GM12878 (cell line): ENCODE data around the gene PRIM1. TPM values are rescaled to one million over a fixed set of nuclear protein-coding genes. Genes with fewer than 3 reads are reported as not detected.
A peak's percentile ranks its signal among the peaks of the same experiment; 100 is the strongest.

Experiments
- ASH2L ChIP-seq: fragments of 300-600, 200-600 bp; sonication (generic); IDR thresholded peaks from 2 replicates; pipeline ENCODE4 v1.6.1; 2017; ENCODE audit warnings: low read depth, mild to moderate bottlenecking, borderline replicate concordance
- ATF2 ChIP-seq: IDR thresholded peaks from 2 replicates; pipeline ENCODE4 v1.6.1; 2012; ENCODE audit warnings: low read length, inconsistent platforms
- DPF2 ChIP-seq: fragments of 450-650 bp; IDR thresholded peaks from 2 replicates; pipeline ENCODE4 v1.6.1; 2017; ENCODE audit warnings: mild to moderate bottlenecking
- E2F4 ChIP-seq: IDR thresholded peaks from 2 replicates; pipeline ENCODE4 v1.6.1; 2012; ENCODE audit warnings: low read depth, low read length, improper control_type of control experiment
- EP300 ChIP-seq, 2 experiments: fragments of 150-350 bp in 1 of 2; IDR thresholded peaks; 2 replicates each; pipeline ENCODE4 v1.6.1; 2011 to 2012; ENCODE audit warnings: low read depth in 2 of 2, low read length in 2 of 2, borderline replicate concordance in 1 of 2, improper control_type of control experiment in 1 of 2, inconsistent platforms in 1 of 2; ENCODE audit not compliant: control insufficient read depth in 1 of 2
- ESRRA ChIP-seq: IDR thresholded peaks from 2 replicates; pipeline ENCODE4 v1.6.1; 2012; ENCODE audit warnings: mild to moderate bottlenecking, low read length, improper control_type of control experiment
- EZH2 ChIP-seq: IDR thresholded peaks from 2 replicates; pipeline ENCODE4 v1.6.1; 2012; ENCODE audit warnings: low read depth, mild to moderate bottlenecking, control low read depth, inconsistent platforms, low read length, borderline replicate concordance; ENCODE audit not compliant: control insufficient read depth
- IRF3 ChIP-seq: fragments of 450-650 bp; IDR thresholded peaks from 2 replicates; pipeline ENCODE4 v1.6.1; 2014; ENCODE audit warnings: mild to moderate bottlenecking
- KLF5 ChIP-seq: fragments of 450-650 bp; IDR thresholded peaks from 2 replicates; pipeline ENCODE4 v1.6.1; 2014; ENCODE audit warnings: mild to moderate bottlenecking; ENCODE audit not compliant: partially characterized antibody
- LARP7 ChIP-seq: fragments of 450-650 bp; IDR thresholded peaks from 2 replicates; pipeline ENCODE4 v1.6.1; 2017; ENCODE audit warnings: mild to moderate bottlenecking
- MEF2A ChIP-seq: IDR thresholded peaks from 2 replicates; pipeline ENCODE4 v1.6.1; 2011; ENCODE audit warnings: low read depth, mild to moderate bottlenecking, low read length, moderate library complexity; ENCODE audit not compliant: insufficient read depth
- MTA2 ChIP-seq: fragments of 450-650 bp; IDR thresholded peaks from 2 replicates; pipeline ENCODE4 v1.6.1; 2016; ENCODE audit warnings: low read depth, mild to moderate bottlenecking, moderate library complexity
- NBN ChIP-seq: fragments of 450-650 bp; IDR thresholded peaks from 2 replicates; pipeline ENCODE4 v1.6.1; 2016
- NRF1 ChIP-seq: conservative IDR thresholded peaks from 2 replicates; pipeline ENCODE4 v1.6.1; 2011; ENCODE audit warnings: mild to moderate bottlenecking, low read depth, low read length, improper control_type of control experiment
- PAX8 ChIP-seq: fragments of 450-650 bp; IDR thresholded peaks from 2 replicates; pipeline ENCODE4 v1.6.1; 2017; ENCODE audit warnings: mild to moderate bottlenecking, moderate library complexity
- PML ChIP-seq: IDR thresholded peaks from 2 replicates; pipeline ENCODE4 v1.6.1; 2012; ENCODE audit warnings: low read length, inconsistent platforms
- RELB ChIP-seq: fragments of 450-650 bp; IDR thresholded peaks from 2 replicates; pipeline ENCODE4 v1.6.1; 2017; ENCODE audit warnings: low read depth, mild to moderate bottlenecking, moderate library complexity
- SIX5 ChIP-seq: IDR thresholded peaks from 2 replicates; pipeline ENCODE4 v1.6.1; 2011; ENCODE audit warnings: mild to moderate bottlenecking, low read depth, low read length, moderate library complexity; ENCODE audit not compliant: severe bottlenecking
- TARDBP ChIP-seq: IDR thresholded peaks from 2 replicates; pipeline ENCODE4 v1.6.1; 2016; ENCODE audit warnings: borderline replicate concordance
- USF1 ChIP-seq: IDR thresholded peaks from 2 replicates; pipeline ENCODE4 v1.6.1; 2011; ENCODE audit warnings: borderline replicate concordance, low read depth, mild to moderate bottlenecking, moderate library complexity, mixed read lengths, low read length; ENCODE audit not compliant: insufficient read depth; ENCODE audit errors: extremely low read length
- ZBED1 ChIP-seq: IDR thresholded peaks from 2 replicates; pipeline ENCODE4 v1.6.1; 2016; ENCODE audit warnings: borderline replicate concordance
- ZBTB33 ChIP-seq: fragments of 450-650 bp; IDR thresholded peaks from 2 replicates; pipeline ENCODE4 v1.6.1; 2017; ENCODE audit warnings: mild to moderate bottlenecking
- ZNF24 ChIP-seq: fragments of 450-650 bp; IDR thresholded peaks from 2 replicates; pipeline ENCODE4 v1.6.1; 2017; ENCODE audit warnings: antibody characterized with exemption, mild to moderate bottlenecking
- ZNF274 ChIP-seq: IDR thresholded peaks from one replicate; pipeline ENCODE4 v1.8.0; 2011; ENCODE audit not compliant: insufficient read length, insufficient read depth
- polyA plus RNA-seq, 11 experiments: library from polyadenylated mRNA; depleted of rRNA in 4 of 11; unstranded in 6 of 11; stranded (reverse) in 5 of 11; fragments of >200 nt; fragmentation: Nextera tagmentation in 4 of 11; fragmentation: Illumina TruSeq in 1 of 11; extraction: Ambion mirVana in 4 of 11; extraction: Trizol in 1 of 11; gene quantifications; 1 replicate in 1 of 11; 2 replicates in 10 of 11; pipeline versions ENCODE4 v1.2.1 to v1.2.3, GENCODE V29; 2011 to 2016; ENCODE audit warnings: inconsistent platforms in 2 of 11, missing spikeins in 2 of 11, low read depth in 1 of 11
- total RNA-seq, 4 experiments: library from RNA; depleted of rRNA in 3 of 4; stranded (reverse); fragments of >200 nt in 3 of 4; fragmentation: Illumina TruSeq in 1 of 4; extraction: Trizol in 1 of 4; gene quantifications; 2 replicates each; pipeline versions ENCODE4 v1.2.1 to v1.2.3, GENCODE V29; 2013 to 2021

Gene PRIM1
- total and polyA plus RNA-seq, 10 of the 15 experiments (the other 5 are each of a cell fraction or from before 2014, with no cell fraction given), result 27.1 to 70.6 (median 55.7) TPM

GRCh38 chr12:56766535-56766934, 14.4 kb upstream of the PRIM1 start (continued):
- TF ChIP-seq RELB (0 out of 2 replicates have a peak, but pooled peaks have one; percentile 36), NRF1 (no peak), PML (no peak), ZNF24 (no peak), EP300 (IDR thresholded peaks at IDR 0.05; ENCODE audit: borderline replicate concordance in 1 of 2, control insufficient read depth in 1 of 2, low read depth in 2 of 2, low read length in 2 of 2) (peak in 1 of 2 experiments; percentile 82; a peak in 2 of 4 replicates), NBN (peak; percentile 78), KLF5 (no peak), TARDBP (no peak), ZBED1 (no peak), E2F4 (no peak), MEF2A (no peak), MTA2 (peak; percentile 58; the same call in 1 of the 2 replicates), USF1 (no peak), IRF3 (no peak), LARP7 (no peak), DPF2 (peak; percentile 74), ZNF274 (no peak), PAX8 (no peak), ASH2L (no peak), ATF2 (no peak), SIX5 (no peak), ZBTB33 (no peak), ESRRA (no peak), EZH2 (no peak)
